Measurements from ENCODE around the gene RHOBTB1. TPM values are rescaled to one million over a fixed set of nuclear protein-coding genes. Genes with fewer than 3 reads are reported as not detected.

The RHOBTB1 gene
- total and polyA plus RNA-seq, 9 of the 15 experiments (the other 6 are each of a cell fraction or from before 2014, with no cell fraction given) = 1.7 to 11.7 (median 9.3) TPM

GRCh38 chr10:60955957-60956425, 12.0 kb upstream of the RHOBTB1 start (continued):
- TF ChIP-seq RERE (CRISPR knock-in tag; IDR thresholded peaks at IDR 0.05; ENCODE audit: borderline replicate concordance) (no peak), TGIF2 (CRISPR knock-in tag; IDR thresholded peaks at IDR 0.05) (no peak), FOSL1 (tag; conservative IDR thresholded peaks at IDR 0.05) (peak; percentile 68), MTF1 (CRISPR knock-in tag; IDR thresholded peaks at IDR 0.05; ENCODE audit: borderline replicate concordance) (no peak), RBM22 (IDR thresholded peaks at IDR 0.05; ENCODE audit: low read depth, low read length, poor library complexity, severe bottlenecking) (no peak), FOXA3 (CRISPR knock-in tag; conservative IDR thresholded peaks at IDR 0.05 in 1 of 2, IDR thresholded peaks at IDR 0.05 in 1 of 2) (peak; percentile 86 to 87; a peak in 3 of 4 replicates), ZHX1 (conservative IDR thresholded peaks at IDR 0.05; ENCODE audit: low read length) (no peak), ZNF766 (CRISPR knock-in tag; conservative IDR thresholded peaks at IDR 0.05) (no peak), GABPB2 (CRISPR knock-in tag; conservative IDR thresholded peaks at IDR 0.05) (no peak), DNMT1 (IDR thresholded peaks at IDR 0.05) (no peak), ZNF165 (CRISPR knock-in tag; IDR thresholded peaks at IDR 0.05; ENCODE audit: borderline replicate concordance) (no peak), NONO (IDR thresholded peaks at IDR 0.05; ENCODE audit: low read depth in 2 of 2, low read length in 1 of 2) (no peak)
- TF ChIP-seq, protein P1, sequence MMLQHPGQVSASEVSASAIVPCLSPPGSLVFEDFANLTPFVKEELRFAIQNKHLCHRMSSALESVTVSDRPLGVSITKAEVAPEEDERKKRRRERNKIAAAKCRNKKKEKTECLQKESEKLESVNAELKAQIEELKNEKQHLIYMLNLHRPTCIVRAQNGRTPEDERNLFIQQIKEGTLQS (IDR thresholded peaks at IDR 0.05) = peak; percentile 40; the same call in 1 of the 2 replicates
- TF ChIP-seq, protein P1 (CRISPR knock-in tag; conservative IDR thresholded peaks at IDR 0.05) = no peak
- TF ChIP-seq, protein P2, sequence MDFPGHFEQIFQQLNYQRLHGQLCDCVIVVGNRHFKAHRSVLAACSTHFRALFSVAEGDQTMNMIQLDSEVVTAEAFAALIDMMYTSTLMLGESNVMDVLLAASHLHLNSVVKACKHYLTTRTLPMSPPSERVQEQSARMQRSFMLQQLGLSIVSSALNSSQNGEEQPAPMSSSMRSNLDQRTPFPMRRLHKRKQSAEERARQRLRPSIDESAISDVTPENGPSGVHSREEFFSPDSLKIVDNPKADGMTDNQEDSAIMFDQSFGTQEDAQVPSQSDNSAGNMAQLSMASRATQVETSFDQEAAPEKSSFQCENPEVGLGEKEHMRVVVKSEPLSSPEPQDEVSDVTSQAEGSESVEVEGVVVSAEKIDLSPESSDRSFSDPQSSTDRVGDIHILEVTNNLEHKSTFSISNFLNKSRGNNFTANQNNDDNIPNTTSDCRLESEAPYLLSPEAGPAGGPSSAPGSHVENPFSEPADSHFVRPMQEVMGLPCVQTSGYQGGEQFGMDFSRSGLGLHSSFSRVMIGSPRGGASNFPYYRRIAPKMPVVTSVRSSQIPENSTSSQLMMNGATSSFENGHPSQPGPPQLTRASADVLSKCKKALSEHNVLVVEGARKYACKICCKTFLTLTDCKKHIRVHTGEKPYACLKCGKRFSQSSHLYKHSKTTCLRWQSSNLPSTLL (IDR thresholded peaks at IDR 0.05) = no peak

Measured in K562 (cell line).